Neural crest cell (in vitro differentiated cells): Measurements from ENCODE around the gene IL20RA. TPM values are rescaled to one million over a fixed set of nuclear protein-coding genes. Genes with fewer than 3 reads are reported as not detected.

ENCODE experiments used
- DNase-seq: peaks from one replicate; pipeline ENCODE4 v3.0.0; 2021; ENCODE audit warnings: low read depth, mixed read lengths, low spot score
- H3K27ac Mint-ChIP-seq: one replicate; pipeline ENCODE4 v1.8.0; 2021; ENCODE audit warnings: mild to moderate bottlenecking, mixed read lengths; ENCODE audit not compliant: unreplicated experiment
- H3K27me3 Mint-ChIP-seq: 2 replicates; pipeline ENCODE4 v1.8.0; 2021; ENCODE audit warnings: low read depth, mild to moderate bottlenecking, mixed read lengths
- H3K36me3 Mint-ChIP-seq: 2 replicates; pipeline ENCODE4 v1.8.0; 2021; ENCODE audit warnings: low read depth, mild to moderate bottlenecking, mixed read lengths
- H3K4me1 Mint-ChIP-seq: 2 replicates; pipeline ENCODE4 v1.8.0; 2021; ENCODE audit warnings: mixed read lengths
- H3K4me3 Mint-ChIP-seq: one replicate; pipeline ENCODE4 v1.8.0; 2021; ENCODE audit warnings: mild to moderate bottlenecking, mixed read lengths
- H3K9me3 Mint-ChIP-seq: 2 replicates; pipeline ENCODE4 v1.8.0; 2021; ENCODE audit warnings: mixed read lengths
- total RNA-seq: library from RNA; stranded (reverse); gene quantifications from 2 replicates; pipeline ENCODE4 v1.2.1, GENCODE V29; 2021
- TF ChIP-seq, protein P1 (sequence below): fragments of 200-600 bp; sonication (generic); conservative IDR thresholded peaks from 2 replicates; pipeline ENCODE4 v1.5.0; 2021; ENCODE audit warnings: antibody characterized with exemption, mild to moderate bottlenecking

The IL20RA gene
- total RNA-seq, 1 donor from 2014 or later = not detected

DNA sequence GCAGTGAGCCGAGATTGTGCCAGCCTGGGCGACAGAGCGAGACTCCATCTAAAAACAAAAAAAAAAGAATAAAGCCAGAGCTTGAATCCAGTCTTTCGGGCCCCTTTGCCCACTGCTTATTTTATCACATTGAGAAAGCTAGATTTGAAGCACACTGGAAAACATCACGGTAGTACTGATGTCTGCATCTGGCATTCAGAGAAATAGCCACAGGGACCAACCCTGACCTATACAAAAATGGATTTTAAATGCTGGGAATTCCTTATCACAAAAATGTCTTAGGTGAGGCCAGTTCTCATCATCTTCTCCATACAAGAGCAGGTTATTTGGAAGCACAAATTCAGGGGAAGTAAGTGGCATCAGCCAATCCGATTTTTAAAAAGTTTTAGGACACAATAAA lies 73.2 kb downstream of the IL20RA start:
- Mint-ChIP-seq H3K36me3 (no peaks in the 10 kb centered on the region), H3K4me1 (peaks cover 3% of the 10 kb centered on the region), H3K27ac (no peak overlapping the region), H3K9me3 (no peaks in the 10 kb centered on the region), H3K4me3 (no peak overlapping the region), H3K27me3 (no peaks in the 10 kb centered on the region)
- TF ChIP-seq, protein P1, sequence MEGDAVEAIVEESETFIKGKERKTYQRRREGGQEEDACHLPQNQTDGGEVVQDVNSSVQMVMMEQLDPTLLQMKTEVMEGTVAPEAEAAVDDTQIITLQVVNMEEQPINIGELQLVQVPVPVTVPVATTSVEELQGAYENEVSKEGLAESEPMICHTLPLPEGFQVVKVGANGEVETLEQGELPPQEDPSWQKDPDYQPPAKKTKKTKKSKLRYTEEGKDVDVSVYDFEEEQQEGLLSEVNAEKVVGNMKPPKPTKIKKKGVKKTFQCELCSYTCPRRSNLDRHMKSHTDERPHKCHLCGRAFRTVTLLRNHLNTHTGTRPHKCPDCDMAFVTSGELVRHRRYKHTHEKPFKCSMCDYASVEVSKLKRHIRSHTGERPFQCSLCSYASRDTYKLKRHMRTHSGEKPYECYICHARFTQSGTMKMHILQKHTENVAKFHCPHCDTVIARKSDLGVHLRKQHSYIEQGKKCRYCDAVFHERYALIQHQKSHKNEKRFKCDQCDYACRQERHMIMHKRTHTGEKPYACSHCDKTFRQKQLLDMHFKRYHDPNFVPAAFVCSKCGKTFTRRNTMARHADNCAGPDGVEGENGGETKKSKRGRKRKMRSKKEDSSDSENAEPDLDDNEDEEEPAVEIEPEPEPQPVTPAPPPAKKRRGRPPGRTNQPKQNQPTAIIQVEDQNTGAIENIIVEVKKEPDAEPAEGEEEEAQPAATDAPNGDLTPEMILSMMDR = no peak
- no peak for DNase-seq

DNA sequence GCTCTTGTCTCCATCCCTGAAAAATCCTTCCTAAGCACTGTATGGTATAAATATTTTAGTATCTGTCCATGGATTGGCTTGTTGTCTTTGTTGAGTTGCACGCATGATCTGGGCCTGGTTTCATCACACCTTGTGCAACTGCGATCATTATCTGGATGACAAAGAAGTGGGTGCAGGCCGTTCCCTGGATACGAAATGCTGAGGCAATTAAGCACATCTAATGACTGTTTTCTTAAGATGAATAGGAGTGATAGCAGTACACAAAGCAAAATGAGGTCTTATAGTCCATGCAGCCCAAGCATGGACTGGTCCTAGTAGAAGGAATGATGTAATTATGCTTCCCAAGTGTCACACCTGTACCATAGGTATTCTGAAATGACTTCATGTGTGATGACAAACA lies 74.8 kb downstream of the IL20RA start:
- TF ChIP-seq, protein P1 = no peak
- Mint-ChIP-seq H3K27ac (no peak overlapping the region), H3K4me3 (no peak overlapping the region), H3K4me1 (peaks cover 3% of the 10 kb centered on the region), H3K9me3 (no peaks in the 10 kb centered on the region), H3K27me3 (no peaks in the 10 kb centered on the region), H3K36me3 (no peaks in the 10 kb centered on the region)
- DNase-seq = no peak

DNA sequence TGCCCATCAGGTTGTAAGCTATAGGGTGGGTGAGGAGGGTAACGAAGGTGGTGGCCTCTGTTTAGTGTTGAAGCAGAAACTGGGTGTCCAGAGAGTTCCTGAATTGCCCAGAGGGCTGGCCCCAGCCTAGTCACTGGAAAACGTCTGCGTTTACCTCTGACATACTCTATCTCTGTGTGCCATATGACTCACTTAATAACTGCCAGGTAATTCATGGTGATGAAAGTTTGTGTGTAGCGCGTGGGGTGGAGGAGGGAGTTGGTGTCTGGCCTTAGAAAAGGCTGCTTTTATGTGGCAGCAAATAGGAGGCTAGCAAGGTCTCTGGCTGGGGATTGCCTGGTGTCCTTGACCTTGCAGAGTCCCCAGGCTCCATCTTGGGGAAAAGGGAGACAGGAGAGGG lies 75.3 kb downstream of the IL20RA start:
- TF ChIP-seq, protein P1 = no peak
- Mint-ChIP-seq H3K4me3 (no peak overlapping the region), H3K9me3 (no peaks in the 10 kb centered on the region), H3K36me3 (no peaks in the 10 kb centered on the region), H3K27ac (no peak overlapping the region), H3K27me3 (no peaks in the 10 kb centered on the region), H3K4me1 (peaks cover 3% of the 10 kb centered on the region)
- DNase-seq = no peak

DNA sequence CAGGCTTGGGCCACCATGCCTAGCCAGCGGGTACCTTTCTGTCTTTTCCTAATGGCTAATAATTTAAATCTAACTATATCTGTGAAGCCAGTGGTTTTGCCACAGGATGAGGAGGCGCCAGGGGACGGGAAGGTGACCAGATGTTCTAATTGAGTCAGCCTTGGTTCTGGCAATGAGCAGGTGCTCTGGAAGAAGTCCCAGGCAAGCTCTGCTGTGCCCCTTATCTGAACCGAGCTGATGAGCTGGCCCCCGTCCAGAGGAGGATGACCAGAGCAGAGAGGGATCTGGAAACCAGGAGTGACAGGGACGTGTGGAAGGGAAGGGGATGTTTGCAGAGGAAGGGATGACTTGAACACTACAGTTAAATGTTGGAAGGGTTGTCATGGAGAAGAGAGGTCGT lies 75.9 kb downstream of the IL20RA start:
- no peaks in the 10 kb centered on the region for H3K36me3 Mint-ChIP-seq
- no peak for DNase-seq
- H3K4me3 Mint-ChIP-seq = no peak overlapping the region
- TF ChIP-seq, protein P1 = no peak
- peaks cover 3% of the 10 kb centered on the region for H3K4me1 Mint-ChIP-seq
- no peaks in the 10 kb centered on the region for H3K9me3 Mint-ChIP-seq
- no peaks in the 10 kb centered on the region for H3K27me3 Mint-ChIP-seq
- no peak overlapping the region for H3K27ac Mint-ChIP-seq

DNA sequence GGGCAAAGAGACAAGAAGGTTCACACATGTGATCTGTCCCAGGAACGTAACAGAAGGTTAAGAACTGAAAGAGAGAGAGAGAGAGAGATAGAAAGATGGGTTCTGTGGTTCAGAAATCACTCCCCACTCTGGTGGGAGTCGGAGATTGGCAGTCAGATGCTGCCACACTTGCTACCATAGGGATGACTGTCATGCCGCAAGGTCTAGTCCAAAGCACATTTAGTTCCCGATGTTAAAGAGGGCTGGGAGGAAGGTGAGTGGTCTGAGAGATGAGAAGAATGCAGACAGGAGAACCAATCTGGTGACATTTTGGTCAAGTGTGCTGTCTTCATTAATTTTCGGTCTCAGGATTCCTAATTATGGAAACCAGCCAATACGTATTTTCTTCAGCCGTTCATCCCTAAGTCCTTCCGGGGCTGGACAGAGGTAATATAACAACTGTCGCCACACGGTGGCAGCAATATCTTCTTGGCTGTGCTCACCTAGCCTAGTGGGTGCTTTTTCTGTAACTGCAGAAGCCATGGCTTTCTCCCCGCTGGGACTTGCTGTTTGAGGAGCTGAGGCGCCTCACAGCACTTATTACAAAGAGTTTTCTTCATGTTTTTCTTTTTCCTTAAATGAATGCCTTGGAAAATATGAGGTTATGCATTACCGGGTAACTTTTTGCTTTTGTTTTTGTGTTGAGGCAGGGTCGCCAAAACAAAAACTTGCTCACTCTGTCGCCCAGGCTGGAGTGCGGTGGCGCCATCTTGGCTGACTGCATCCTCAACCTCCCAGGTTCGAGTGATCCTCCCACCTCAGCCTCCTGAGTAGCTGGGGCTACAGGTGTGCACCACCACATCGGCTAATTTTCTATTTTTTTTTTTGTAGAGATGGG lies 76.7 kb downstream of the IL20RA start:
- no peaks in the 10 kb centered on the region for H3K27me3 Mint-ChIP-seq
- H3K27ac Mint-ChIP-seq = no peak overlapping the region
- no peaks in the 10 kb centered on the region for H3K9me3 Mint-ChIP-seq
- peak; percentile 63 for DNase-seq
- no peaks in the 10 kb centered on the region for H3K36me3 Mint-ChIP-seq
- no peak overlapping the region for H3K4me3 Mint-ChIP-seq
- peaks cover 6% of the 10 kb centered on the region for H3K4me1 Mint-ChIP-seq
- TF ChIP-seq, protein P1 = peak; percentile 77
